Suppressor macrophage treated with lipopolysaccharide for 4 hours (primary cell): ENCODE measurements around the gene HOXB8.
A peak's percentile ranks its signal among the peaks of the same experiment; 100 is the strongest.

Source experiments
- DNase-seq: peaks from one replicate; pipeline ENCODE4 v3.0.0-alpha.2; 2020

The HOXB8 gene

DNA sequence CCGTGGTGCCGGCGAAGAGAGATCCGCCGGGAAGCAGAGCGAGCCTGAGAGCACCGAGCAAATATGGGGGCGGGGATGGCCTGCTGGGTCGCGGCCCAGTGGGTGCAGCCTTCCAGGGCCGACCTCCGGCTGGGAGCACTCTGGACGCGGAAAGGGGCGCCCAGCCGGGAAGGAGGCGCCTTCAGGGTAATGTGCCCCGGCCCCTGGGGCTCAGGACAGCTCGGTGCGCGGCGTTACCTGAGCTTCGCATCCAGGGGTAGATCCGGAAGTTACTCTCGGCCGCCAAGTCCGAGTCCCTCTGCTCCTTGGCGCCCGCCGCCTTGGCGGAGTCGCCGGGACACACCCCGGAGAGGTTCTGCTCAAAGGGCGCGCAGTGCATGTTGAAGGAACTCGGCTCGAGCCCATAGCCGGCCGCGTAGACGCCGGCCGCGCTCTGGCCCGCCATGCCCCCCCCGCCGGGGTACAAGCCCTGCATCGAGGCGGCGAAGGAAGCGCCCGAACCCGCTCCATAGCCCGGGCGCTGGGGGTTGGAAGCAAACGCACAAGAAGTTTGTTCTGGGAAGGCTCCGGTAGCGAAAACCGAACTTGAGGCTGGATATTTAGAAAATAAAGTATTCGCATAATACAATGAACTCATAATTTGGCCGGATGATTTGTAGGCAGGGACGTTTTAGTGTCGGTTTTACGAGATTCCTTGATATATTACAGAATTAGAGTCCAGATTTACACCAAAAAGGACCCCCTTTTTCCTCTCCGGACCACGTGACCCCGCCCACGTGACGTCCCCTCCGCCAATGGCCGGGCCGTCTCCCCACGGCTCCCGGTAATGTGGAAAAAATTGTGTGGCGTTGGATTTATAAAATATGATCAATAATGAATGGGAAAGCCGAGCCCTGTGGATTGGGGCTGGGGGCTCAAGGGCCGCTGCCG lies 4.5 kb downstream of the HOXB8 start, which contains the start of gene HOXB7:
Gene HOXB7 (minus strand): TSS at position 736 of the 930 bp plus-strand sequence. CDS start 99 bp downstream, at position 637.
- peak; percentile 50 for DNase-seq

DNA sequence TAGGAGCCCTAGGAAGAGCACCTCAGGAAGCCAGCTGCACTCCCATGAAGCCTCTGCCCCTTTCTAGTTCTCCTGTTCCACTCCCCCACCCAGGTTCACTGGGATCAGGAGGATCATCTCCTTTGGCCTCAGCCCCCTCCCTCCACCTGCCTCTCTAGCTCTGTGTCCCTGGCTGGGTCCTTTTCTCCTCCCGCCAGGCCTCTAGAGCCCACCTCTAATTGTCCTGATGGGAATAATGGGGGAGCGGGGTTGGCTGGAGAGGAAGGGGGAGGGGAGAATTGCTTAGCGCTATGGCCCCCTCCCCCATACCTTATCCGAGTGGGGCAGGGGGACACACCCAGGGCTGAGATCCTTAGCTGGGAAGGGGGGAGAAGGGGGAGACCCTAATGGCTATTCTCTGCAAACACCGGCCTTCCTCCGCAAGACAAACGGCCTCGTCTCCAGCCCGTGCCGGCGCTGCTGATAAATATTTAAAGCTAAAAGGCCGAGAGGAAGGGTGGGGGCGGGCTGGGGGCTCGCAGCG lies 5.3 kb downstream of the HOXB8 start:
- no peak for DNase-seq

DNA sequence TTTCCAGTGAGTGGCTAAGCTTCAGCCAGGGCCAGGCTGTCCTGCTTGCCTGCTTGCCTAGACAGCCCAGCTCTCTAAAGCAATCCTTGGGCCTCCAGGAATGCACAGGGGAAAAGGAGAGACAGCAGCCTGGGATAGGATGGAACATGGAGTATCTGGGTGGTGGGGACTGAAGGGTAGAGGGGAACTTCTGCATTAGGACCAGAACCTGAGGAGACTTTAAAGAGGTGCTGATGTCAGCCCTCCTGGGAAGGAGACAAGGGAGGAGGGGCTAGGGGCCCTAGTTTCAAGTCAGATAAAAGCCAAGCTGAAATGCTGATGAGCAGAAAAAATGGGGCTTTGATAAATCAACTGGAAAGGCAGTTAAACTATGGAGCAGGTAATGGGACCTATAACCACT lies 6.1 kb downstream of the HOXB8 start:
- no peak for DNase-seq

DNA sequence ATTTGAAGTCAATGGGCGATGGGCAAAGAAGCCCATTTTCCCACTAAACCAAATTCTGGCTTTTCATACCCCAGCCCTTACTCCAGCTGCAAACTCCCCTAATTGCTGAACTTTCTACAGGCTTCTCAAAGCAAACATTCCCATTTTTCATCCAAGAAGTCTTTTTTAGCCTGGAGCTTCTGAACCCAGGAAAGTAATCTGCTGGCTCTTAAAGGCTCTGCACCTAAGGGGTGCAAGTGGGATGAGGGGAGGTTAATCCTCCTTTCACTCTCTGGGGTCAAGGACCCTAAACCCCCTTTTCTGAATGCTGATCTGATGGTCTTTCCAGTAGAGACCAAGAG lies 6.6 kb downstream of the HOXB8 start:
- no peak for DNase-seq

DNA sequence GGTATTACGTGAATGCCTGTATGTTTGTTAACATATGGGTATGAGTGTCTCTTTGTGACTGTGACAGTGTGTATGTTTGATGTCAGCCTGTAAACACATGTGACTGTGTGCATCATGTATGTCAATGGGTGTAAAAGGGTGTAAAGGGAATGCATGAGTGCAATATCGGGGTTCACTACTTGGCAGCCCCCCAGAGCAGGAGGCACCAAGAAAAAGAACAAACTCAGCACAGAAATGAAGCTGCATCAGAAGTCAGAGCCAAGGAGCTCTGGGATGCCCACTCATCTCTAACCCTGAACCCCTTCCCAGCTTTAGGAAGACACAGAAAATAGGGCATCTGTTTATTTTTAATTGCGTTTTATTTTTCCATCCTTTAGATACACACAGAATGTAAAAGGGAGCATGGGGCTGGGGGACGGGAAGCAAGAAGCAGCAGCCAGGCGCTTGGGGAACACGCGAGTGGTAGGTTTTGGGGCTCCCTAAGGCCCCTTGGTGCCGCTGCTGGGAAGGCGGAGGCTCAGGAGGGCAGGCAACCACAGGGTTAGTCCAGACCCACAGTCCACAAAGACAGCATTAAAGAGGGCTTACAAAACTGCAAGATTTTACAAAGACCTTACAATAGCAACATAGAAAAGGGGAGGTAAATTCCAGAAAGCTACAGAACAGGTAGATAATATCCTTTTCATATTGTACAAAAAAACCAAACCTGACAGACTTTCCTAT lies 8.0 kb downstream of the HOXB8 start:
- DNase-seq: no peak

DNA sequence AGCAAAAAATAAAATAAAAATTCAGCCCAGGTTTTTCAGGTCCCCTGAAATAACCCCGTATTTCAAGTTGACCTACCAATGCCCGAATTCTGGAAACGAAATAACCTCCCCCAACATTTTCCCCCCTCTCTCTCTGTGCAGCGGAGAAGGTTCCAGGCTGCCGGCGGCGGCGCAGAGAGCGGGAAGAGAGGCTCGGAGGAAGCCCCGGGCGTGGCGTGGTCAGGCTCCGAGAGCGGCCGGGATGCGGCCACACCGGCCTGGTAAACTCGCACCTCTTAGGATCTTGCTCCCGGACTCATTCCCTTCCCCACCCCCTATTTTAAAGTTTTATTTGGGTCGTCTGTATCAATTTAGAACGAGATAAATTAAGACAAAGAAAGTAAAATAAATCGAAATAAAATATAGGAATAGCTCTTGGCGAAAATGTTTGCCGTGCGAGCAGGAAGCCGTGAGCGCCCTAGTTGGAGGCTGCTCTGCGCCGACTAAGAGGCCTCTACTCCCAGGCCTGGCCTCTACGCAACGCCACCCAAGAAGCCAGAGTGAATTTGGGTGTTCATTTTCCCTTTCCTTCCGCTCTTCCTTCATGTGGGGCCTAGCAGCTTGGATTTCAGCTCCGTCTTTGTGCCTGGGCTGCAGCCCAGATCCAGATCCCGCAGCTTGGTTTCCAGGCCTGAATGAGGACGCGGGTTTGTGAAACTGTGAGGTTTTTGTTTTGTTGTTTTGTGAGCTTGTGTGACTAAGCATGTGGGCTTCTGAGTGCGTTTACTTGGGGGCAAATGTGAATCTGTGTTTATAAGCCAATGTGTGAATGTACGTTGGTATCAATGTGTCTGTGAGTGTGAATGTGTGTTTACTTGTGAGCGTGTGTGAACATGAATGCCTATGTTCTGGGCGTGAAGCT lies 8.9 kb downstream of the HOXB8 start:
- no peak for DNase-seq

DNA sequence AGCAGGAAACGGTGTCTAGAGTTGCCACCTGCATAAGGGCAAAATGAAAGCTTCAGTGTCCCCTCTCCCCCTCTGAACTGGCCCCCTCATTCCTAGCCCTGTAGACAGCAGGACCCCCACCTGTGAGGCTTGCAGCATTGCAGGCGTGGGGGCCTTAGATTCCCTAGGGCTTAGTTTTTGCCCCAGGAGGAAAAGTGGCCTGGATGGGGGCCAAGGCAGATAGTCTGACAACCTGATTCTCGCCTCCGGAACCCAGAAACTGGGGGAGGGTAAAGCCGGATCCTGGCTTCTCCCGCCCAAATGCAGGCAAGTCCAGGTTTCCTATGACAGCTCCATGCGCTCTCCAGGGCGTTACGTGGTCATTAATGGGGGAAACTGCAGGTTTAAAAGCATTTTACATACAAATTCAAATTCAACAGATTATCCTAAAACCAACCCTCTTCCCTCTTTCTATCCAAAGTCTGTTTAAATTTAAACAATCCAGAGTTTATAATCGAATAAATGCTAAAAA lies 9.6 kb downstream of the HOXB8 start:
- DNase-seq: no peak

DNA sequence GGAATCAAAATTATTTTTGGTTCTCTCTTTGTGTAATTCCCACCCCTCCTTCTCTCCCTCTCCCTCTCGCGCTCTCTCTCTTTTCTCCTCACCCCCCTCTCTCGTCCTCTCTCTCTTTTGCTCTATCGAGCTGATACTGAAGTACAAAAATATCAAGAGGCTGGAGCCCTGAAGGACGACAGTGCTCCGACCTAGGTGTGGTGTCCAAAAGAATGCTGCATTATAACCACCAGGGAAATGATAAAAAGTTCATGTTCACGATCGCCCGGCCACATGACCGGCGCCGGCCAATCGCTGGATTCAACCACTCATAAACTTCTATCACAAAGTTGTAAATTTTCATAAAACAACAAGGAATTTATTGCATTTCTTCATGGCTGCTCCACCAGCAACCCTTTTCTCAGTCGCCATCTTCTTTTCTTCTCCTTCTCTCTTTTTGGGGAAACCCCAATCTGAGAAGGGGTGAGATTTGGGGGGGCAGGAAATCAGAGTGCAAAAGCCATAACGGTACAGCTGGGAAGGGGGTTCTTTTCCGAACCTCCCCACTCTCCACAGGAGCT lies 10.2 kb downstream of the HOXB8 start, which contains the start of gene HOXB6:
Gene HOXB6 (minus strand): TSS at position 217 of the 560 bp plus-strand sequence. CDS start 6,836 bp downstream, outside the sequence.
- DNase-seq: no peak

DNA sequence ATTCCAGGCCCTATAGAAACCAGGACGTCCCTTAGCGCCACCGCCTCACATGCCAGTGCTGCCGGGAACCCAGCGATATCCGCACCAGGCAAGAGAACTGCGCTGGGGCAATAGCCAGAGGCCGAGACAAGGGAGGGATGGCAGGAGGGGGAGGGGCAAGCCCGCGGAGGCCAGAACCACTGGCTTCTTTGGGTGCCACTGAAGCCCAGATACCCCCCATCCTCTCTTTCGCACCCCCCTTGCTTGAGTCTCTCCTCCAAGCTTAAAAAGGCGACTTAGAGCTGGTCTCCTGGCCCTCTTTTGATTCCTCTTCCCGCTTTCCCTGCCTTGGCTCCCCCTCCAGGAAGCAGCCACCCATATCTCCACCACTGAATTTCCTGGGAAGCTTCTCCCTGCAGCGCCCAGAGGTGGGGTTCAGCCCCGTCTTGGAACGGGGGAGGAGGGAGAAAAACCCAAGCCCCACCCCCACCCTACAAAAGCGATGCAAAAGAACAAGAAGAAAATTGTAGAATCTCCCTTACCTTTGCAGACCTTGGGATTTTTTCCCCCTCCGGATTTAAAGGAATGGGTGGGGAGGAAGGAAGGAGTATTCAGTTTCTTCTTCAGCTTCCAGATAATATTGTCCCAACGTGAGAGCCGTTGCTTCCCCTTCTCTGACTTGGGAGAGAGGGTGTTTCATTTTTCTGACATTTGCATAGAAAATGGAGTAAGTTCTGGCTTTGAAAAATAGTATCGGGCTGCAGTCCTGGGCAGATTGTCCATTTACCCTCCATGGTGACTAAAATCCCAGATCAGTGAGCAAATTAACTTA lies 10.9 kb downstream of the HOXB8 start:
- no peak for DNase-seq

DNA sequence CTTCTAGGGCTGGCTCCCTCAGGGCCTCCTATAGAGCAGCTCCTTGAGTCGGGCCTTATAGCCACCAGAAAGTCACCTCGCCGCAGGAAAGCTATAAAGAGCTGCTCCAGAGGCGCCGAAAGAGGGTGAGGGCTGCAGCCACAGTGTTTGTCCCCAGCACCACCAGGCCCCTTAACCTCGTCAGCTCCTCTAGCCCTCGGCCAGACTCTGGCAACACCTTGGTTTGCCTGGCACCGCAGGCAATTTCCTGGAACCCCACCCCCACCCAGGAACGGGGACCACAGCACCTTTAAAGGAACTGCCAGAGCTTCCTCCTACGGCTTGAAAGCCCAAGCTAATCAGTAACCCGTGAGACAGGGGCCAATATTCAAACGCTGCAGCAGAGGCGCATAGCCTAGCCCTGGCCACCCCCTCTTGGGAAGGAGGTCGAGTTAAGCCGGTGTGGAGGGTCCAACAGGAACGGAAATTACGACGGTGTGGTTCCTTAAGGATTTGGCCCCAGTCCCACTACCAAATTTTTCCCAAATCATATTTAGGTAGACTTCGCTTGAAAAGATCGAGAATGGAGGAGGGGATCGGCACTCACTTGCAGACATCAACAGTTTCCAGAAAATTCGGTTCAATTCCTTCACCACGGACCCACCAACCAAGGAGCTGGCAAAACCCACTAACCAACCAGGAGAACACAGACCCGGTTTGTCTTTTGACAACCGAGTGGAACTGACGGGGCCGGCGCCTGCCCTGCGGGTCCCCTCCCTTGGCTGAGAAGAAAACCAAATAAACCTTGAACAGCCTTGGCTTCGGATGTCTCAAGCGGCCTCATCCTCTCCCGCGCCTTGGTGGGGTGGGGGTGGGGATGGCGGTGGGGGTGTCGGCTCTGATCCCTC lies 13.3 kb downstream of the HOXB8 start:
- DNase-seq: no peak

DNA sequence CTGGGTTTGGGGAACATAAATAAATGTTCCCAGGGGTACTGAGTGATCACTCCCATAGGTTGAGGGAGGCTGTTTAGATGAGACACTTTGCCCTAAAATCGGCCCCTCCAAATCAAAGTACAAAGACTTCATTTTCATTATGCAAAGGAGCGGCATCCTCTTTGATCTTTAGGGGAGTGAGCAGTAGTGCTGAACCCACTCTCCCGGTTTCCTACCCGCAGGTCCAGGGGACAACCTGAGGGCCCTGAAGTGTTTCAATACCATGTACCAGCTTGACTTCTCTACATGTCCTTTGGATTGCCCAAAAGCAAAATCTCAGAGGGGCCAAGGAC lies 13.9 kb downstream of the HOXB8 start:
- no peak for DNase-seq

DNA sequence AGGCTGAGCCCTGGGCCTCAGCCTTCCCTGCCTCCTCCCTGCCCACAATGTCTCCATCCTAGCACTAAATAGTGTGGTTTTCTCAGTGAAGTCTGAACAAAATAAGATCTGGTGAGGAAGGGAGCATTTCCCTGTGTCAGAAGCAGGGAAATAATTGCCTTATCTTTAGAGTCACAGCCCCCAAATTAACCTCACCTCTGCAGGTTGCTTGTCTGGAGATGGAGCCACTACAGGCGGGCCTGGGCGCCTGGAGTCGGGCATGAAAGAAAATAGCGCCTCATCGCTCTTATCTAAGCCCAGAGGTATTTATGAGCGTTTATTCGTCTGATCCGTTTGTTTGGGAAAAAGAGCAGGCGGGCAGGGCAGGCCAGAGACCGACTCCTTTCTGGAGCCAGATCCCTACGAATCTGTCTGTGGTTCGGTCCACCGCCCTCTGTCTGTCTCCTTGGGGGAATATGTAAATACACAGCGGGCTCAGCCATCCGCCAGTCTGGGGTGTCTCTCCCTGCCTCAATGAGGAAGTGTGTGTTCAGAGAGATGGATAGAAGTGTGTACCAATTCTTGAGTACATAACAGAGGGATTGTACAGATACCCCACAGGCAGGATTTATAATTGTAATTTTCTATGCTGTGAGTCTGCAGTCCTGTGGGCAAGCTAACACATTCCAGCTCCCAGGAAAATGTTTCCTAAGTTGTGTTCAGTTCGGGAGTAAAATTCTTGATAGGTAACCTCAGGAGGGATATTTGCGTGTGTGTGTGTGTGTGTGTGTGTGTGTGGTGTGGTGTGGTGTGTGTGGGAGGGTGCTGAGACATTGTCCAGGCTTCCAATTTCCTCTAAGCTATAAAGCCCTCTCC lies 14.6 kb downstream of the HOXB8 start:
- no peak for DNase-seq

DNA sequence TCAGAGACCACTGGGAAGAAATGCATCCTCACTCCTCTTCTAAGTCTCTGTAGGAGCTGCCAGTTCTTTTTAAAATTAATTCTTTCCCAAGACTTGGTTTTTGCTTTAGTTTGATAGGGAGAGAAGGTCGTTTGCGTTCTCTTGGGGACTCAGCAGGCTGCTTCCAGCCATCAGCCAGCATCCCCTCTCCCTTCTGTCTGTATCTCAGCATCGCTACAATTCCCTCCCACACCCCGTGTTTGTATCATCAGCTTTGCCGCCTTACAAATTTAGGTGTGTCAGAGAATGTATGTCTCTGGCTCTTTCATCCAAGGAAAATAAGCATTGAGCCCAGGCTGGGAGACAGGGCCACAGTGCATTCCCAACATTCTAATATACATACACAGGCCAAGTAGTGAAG lies 15.7 kb downstream of the HOXB8 start:
- no peak for DNase-seq

DNA sequence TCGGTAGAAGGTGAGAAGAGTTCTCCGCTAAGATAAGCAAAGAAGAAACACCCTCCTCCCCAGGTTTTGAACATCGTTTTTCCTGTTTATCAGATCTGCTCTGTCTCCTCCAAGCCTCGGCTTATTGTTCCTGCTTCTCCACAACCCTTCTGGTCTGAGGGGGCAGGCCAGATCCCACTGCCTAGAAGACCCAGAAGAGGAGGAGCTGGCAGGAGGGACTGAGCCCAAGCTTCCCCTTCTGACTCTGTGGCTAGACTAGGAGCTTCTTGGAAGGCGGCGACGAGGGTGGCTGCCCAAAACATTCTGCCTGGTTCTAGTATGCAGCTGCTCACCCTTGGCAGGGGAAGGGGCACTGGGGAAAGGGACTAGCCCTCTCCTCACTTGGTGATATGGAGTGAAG lies 16.4 kb downstream of the HOXB8 start:
- DNase-seq: no peak

DNA sequence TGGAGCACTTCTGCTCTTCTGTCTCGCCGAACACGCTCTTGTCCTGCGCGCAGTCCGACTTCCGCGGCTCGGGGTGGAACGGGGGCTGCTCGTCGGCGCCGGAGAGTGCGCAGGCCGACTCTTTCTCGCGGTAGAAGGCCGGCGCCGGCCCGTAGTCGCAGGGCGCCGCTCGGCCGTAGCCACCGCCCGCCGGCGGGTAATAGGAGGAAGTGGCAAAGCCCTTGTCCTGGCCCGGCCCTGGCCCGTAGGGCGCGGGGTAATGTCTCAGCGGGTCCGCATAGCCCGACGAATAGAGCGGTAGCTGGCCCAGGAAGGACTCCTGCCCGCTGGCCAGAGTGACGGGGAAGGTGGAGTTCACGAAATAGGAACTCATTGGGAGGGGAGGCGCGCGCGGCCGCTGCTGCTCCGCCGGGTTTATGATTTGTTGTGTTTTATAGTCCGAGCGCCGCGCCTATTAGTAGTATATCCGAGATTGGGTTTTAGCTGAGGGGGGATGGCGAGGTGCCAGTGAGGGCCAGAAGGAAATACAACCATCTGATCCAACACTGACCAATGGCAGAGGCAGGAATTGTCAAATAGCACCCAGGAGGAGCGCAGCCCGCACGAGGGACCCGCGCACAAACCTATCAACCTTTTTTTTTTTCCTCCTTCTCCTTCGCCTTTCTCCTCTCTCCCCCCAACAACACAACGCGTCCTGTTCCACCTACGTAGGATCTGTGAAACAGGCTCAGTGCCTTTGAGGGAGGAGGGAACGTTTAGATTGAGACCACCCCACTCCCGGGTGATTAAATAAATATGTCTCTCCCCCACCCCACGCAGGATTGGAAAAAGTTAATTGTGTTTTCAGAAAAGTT lies 17.1 kb downstream of the HOXB8 start:
- DNase-seq: peak; percentile 55

DNA sequence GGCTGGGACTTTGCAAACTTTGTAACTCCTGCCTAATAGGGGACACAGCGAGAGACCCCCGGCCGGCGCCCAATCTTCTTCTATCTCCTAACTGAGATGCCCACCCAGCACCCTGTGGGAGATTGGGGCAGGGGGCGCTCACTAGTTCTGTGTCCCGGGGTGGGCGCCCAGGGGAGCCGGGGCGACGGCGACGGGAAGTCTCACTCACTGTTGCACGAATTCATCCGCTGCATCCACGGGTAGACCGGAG lies 17.6 kb downstream of the HOXB8 start:
- DNase-seq: no peak

DNA sequence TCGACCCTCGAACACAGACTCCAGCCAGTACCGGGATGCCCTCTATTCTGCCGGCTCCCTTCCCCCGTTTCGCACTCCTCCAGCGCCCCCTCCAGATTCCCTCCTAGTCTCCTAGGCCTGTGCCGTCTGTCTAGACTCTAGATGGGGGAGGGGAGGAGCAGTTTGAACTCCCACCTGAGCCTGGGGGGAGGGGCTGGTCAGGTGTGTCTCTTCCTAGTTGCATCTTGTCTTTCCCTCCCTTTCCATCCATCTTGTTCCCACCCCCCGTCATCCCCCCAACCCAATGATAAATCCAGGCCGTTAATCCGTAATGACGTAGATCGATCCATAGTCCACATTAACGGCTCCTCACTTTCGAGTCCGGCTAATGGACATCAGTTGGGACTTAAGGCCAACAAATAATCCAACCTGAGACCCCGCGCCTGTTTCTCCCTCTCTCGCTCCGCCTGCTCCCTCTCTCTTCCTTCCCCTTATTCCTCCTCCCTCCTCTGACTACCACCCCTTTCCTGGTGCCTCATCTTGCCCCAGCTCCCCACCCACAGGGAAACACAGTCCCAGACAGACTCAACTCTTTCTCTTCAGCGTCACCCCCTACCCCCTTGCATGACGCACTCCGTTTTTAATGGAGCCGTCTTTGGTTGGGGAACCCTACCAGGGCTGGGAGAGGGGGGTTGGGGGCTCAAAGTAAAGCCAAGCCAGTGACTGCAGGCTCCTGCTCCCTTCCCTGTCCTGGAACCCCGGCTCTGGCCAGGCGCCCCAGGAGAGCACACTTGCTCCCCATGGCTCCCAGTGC lies 18.2 kb downstream of the HOXB8 start:
- no peak for DNase-seq
